Kasumi-1 (cell line): ENCODE data around the gene ORAI2.

Source experiments
- DNase-seq, 2 experiments: peaks; one replicate each; lab custom pipeline; 2025; lab: John Stamatoyannopoulos, UW

Gene ORAI2

DNA sequence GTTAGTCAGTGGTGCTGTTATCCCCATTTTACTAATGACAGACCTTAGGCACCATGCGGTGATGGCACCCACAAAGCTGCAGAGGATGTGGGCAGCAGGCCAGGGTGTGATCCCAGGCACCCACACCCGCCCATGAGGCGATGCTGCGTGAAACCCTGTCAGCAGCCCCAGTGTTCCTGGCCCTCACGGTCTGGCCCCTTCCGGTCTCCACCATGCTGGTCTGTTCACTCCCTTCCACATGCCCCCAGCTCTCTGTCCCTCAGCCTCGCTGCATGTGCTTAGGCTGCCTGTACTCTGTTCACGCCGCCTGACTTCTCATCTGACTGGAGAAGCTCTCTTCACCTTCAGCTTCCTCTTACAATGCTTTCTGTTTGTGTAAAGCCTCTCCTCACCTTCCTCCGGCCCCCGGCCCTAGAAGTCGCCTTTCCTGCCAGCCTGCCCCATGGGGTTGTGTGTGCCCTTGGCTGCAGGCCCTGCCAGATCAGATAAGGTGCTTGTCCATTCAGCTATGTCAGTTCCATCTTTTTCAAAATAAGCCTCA, 17.6 kb upstream of the ORAI2 start:
- no peak for DNase-seq

DNA sequence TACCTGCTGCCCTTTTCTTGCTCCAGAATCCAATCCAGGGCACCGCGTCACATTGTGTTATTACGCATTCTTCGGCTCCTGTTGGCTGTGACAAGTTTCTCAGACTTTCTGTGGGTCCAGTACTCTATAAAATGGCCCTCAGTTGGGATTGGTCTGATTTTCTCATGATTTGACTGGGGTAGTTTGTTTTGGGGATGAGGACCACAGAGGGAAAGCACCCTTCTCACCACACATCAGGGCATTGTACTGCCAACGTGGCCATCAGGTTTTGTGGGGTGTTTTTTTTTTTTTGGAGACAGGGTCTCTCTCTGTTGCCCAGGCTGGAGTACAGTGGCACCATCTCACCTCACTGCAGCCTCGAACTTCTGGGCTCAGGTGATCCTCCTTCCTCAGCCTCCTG, 17.0 kb upstream of the ORAI2 start:
- no peak for DNase-seq

- DNase-seq, result no peak
Measured at GRCh38 chr7:102417105-102417504, 16.3 kb upstream of the ORAI2 start.

DNA sequence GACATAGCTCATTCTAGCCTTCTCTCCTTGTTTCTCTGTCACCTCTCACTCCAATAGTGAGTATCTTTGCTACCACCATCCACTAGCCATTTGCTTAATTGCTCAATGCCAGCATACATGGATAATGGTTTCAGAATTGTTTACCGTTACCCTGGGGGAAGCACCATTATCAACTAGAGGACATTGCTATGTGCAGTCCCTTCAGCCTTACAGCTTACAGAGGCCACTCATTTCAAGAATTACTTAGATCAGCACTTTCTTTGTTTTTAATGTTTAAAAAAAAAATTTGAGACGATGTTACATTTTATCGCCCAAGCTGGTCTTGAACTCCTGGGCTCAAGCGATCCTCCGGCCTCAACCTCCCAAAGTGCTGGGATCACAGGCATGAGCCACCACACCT, 14.8 kb upstream of the ORAI2 start:
- DNase-seq, result no peak

- no peak for DNase-seq
Measured at GRCh38 chr7:102421706-102422240, 11.6 kb upstream of the ORAI2 start.

GRCh38 chr7:102424129-102424551, 9.2 kb upstream of the ORAI2 start:
- no peak for DNase-seq

- DNase-seq, result no peak
Measured at GRCh38 chr7:102424787-102425218, 8.6 kb upstream of the ORAI2 start.

DNA sequence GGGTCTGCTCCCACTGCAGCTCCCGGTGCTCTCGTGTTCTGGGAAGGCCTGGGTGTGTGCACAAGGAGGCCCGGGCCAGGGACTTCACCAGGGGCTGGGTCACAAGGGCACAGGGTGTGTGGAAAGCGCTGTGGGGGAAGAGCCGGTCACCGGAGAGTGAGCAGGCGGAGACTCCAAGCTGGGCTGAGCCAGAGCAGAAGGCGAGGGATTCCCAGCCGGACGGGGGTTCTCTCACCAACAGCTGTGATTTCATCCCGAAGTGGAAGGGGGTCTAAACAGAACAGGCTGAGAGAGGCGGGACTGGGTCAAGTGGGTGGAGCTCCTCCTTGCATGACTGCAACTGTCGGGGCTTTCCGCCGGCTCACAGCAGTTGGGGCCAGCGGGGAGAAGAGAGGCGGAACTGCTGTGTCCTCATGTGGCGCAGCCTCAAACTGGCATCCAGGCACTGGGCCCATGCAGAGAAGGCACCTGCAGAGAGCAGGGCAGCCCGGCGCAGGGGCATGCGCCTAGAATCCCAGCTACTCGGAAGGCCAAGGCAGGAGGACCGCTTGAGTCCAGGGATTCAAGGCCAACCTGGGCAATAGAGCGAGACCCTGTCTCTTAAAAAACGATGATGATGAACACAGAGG, 7.6 kb upstream of the ORAI2 start:
- DNase-seq, result peak; percentile 75 to 86

DNA sequence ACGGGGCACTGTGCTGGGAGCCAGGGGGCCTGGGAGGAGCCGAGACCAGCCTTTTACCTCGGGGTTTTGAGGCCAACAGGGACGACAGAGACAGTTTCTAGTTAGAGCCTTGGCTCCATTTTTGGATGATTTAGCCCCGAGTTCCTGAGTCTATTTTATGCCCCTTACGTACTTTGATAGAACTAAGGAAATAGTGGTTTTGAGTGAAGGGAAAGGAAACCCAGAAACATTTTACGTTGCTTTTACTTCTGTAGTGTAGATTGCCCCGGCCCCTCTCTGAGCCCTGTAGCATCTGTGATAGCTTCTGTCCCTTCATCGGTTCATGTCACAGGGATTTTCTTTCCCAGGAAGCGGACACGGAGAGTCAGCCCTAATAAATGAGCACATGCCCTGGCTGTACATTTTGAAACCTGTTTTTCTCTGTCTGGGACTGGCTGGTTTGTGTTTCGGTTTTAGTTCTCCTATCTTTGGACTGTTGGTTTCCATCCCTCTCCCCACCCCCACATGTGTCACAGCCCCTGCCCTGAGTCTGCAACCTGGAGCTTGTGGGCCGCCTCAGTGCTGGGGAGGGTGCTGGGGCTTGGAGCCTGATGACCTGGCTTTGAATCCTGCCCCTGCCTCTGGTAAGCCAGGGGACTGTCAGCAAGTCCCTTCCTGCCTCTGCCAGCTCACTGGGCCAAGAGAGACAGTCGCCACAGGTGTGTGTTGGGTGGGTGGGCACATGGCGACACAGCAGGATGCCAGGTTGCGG, 6.9 kb upstream of the ORAI2 start:
- DNase-seq, result peak; percentile 80 to 82

DNA sequence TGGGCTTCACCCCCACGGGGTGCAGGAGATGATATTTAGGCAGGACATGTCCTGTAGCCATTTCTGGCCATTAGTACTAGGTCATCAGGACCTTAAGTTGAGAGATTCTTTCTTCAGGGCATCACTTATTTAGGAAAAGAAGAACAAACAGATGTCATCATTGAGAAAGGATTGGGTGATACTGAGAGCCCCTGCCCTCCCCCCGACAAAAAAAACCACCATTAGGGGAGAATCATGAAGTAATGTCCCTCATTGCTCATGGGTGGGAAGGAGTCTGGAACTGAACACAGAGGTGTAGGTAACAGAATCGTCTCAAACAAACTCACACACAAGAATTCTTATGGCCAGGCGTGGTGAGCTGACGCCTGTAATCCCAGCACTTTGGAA, 6.4 kb upstream of the ORAI2 start:
- DNase-seq, result no peak

- DNase-seq, result no peak
Measured at GRCh38 chr7:102429141-102429899, 4.1 kb upstream of the ORAI2 start.

DNA sequence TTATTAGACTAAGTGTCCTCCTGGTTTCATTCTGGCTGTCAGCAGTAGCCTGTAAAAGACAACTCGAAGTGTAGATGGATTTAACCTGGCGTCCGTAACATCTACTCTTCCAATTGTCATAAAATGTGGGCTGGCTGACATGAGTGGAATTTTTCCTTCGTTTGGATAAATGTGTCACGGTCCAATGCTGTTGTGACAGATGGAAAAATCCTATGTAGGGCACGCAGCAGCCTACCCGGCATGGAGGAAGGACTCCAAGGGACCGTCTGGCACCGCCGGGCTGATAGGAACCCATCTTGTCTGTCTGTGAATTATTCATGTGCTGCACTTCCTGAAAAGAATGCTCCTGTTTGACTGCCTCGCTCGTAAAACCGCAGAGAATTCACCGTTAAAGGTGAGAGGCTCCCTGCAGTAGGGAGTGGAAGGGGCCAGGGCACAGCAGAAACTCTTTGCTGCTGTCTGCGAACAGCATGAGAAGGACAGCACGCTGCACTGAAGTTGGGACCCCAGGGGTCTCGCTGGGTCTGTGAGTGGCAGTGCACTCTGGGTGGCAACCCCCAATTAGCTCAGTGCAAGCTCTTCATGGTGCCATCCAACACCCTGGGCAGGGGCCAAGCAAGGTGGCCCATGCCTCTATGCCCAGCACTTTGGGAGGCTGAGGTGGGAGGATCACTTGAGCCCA, 1.6 kb upstream of the ORAI2 start:
- peak; percentile 17 to 52 for DNase-seq

GRCh38 chr7:102432442-102433218, 745 bp upstream of the ORAI2 start:
- no peak for DNase-seq

DNA sequence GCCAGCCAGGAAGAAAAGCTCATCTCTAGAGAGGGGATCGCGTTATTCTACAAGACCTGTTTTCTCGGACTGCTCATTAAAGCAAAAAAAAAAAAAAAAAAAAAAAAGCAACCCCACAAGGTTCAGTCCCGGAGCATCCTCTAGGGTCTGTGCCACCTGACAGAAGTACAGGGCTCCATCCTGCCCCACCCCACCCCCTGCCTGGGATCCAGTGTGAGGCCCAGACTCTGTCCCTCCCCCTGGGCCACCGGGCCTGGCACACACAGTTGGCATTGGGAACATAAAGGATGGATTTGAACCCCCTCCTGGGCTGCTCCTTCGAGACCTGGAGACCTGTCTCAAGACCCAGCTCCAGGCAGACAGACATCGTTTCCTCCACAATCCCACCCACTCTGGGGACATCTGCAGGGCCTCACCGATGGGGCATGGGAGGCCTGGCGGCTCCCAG, 688 bp downstream of the ORAI2 start:
- no peak for DNase-seq

DNA sequence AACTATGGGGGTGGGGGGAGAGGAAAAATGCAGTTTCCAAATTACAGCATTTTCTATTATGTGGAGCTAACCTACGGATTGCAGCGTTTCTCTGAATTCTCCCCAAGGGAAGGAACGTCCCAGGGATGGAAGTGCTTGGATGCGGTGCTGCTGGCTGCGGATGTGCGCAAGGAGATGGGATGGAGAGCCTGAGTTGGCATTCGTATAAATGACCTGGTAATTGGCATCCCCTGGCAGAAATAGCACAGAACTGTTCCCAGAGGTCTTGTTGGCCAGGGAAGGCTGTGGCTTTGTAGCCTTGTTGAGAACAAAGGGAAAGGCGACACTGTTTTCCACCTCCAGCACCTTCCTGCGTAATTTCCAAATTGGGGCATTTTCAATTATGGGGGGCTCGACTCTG, 2.7 kb downstream of the ORAI2 start:
- no peak for DNase-seq

- no peak for DNase-seq
Measured at GRCh38 chr7:102439963-102440795, 6.8 kb downstream of the ORAI2 start.

GRCh38 chr7:102444961-102445673, 11.7 kb downstream of the ORAI2 start:
- no peak for DNase-seq

DNA sequence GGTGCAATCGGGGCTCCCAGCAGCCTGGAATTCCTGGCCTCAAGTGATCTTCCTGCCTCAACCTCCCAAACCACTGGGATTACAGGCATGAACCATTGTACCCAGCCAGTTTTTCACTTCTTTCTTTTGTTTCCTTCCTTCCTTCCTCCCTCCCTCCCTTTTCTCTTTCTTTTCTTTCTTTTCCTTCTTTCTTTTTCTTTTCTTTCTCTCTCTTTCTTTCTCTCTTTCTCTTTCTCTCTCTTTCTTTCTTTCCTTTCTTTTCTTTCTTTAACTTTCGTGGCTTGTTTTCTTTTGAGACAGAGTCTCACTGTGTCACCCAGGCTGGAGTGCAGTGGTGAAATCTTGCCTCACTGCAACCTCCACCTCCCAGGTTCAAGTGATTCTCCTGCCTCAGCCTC, 12.3 kb downstream of the ORAI2 start:
- no peak for DNase-seq

- DNase-seq, result no peak
Measured at GRCh38 chr7:102446387-102447156, 13.2 kb downstream of the ORAI2 start.
